OCI-LY1 (cell line): ENCODE data around the gene PTPRN2.

ENCODE experiments used
- H2AFZ ChIP-seq: fragments of 200-600 bp; sonication (generic), shearing (Covaris generic); 2 replicates; pipeline ENCODE4 v1.6.0; 2014; ENCODE audit warnings: antibody characterized with exemption, mild to moderate bottlenecking, low read length
- H3F3A ChIP-seq: fragments of 200-600 bp; sonication (generic), shearing (Covaris generic); 2 replicates; pipeline ENCODE4 v1.6.0; 2014; ENCODE audit warnings: mild to moderate bottlenecking, antibody characterized with exemption, low read length, moderate library complexity; ENCODE audit not compliant: insufficient read depth
- H3K27ac ChIP-seq: fragments of 200-600 bp; sonication (generic); 2 replicates; pipeline ENCODE4 v1.5.1; 2014; ENCODE audit warnings: low read length, mixed run types, mild to moderate bottlenecking, low read depth; ENCODE audit not compliant: poor library complexity, severe bottlenecking
- H3K27me3 ChIP-seq: fragments of 200-600 bp; sonication (generic); 2 replicates; pipeline ENCODE4 v1.6.0; 2014; ENCODE audit warnings: antibody characterized with exemption, mild to moderate bottlenecking, low read length, moderate library complexity; ENCODE audit not compliant: insufficient read depth
- H3K36me3 ChIP-seq: fragments of 200-600 bp; sonication (generic); 2 replicates; pipeline ENCODE4 v1.6.1; 2014; ENCODE audit warnings: mild to moderate bottlenecking, antibody characterized with exemption, low read length, moderate library complexity, mixed read lengths; ENCODE audit not compliant: insufficient read depth
- H3K4me1 ChIP-seq: fragments of 200-600 bp; sonication (generic); 2 replicates; pipeline ENCODE4 v1.5.1; 2014; ENCODE audit warnings: mild to moderate bottlenecking, low read length, moderate library complexity; ENCODE audit not compliant: insufficient read depth, severe bottlenecking
- H3K4me2 ChIP-seq: fragments of 200-600 bp; sonication (generic), shearing (Covaris generic); 2 replicates; pipeline ENCODE4 v1.6.1; 2014; ENCODE audit warnings: low read length
- H3K4me3 ChIP-seq: fragments of 200-600 bp; sonication (generic); 2 replicates; pipeline ENCODE4 v1.5.1; 2014; ENCODE audit warnings: low read length, low read depth, mild to moderate bottlenecking, mixed read lengths; ENCODE audit not compliant: poor library complexity, severe bottlenecking
- H3K79me2 ChIP-seq: fragments of 200-600 bp; shearing (Covaris generic); 2 replicates; pipeline ENCODE4 v1.6.1; 2016; ENCODE audit warnings: mixed run types, low read length, mixed read lengths; ENCODE audit not compliant: insufficient read depth
- H3K9ac ChIP-seq: fragments of 200-600 bp; sonication (generic), shearing (Covaris generic); 2 replicates; pipeline ENCODE4 v1.6.1; 2014; ENCODE audit warnings: mild to moderate bottlenecking, low read length, mixed read lengths
- H3K9me2 ChIP-seq: fragments of 200-600 bp; sonication (generic), shearing (Covaris generic); 2 replicates; pipeline ENCODE4 v1.6.1; 2014; ENCODE audit warnings: low read depth, mild to moderate bottlenecking, low read length, mixed read lengths
- H3K9me3 ChIP-seq: fragments of 200-600 bp; shearing (Covaris generic); 2 replicates; pipeline ENCODE4 v1.6.1; 2014; ENCODE audit warnings: low read length, mixed read lengths
- H4K20me1 ChIP-seq: fragments of 200-600 bp; sonication (generic), shearing (Covaris generic); 2 replicates; pipeline ENCODE4 v1.6.0; 2016; ENCODE audit warnings: mild to moderate bottlenecking, low read length; ENCODE audit not compliant: insufficient read depth
- EZH2 ChIP-seq: fragments of 200-600 bp; sonication (generic), shearing (Covaris generic); IDR thresholded peaks from 2 replicates; pipeline ENCODE4 v1.8.0; 2017; ENCODE audit warnings: borderline replicate concordance, mixed run types, mild to moderate bottlenecking, antibody characterized with exemption, low read length, moderate library complexity, mixed read lengths
- TF ChIP-seq, protein P1 (sequence below): fragments of 200-600 bp; sonication (generic), shearing (Covaris generic); IDR thresholded peaks from 2 replicates; pipeline ENCODE4 v1.5.1; 2017; ENCODE audit warnings: mild to moderate bottlenecking, antibody characterized with exemption, low read length, moderate library complexity, mixed read lengths

Gene PTPRN2

DNA sequence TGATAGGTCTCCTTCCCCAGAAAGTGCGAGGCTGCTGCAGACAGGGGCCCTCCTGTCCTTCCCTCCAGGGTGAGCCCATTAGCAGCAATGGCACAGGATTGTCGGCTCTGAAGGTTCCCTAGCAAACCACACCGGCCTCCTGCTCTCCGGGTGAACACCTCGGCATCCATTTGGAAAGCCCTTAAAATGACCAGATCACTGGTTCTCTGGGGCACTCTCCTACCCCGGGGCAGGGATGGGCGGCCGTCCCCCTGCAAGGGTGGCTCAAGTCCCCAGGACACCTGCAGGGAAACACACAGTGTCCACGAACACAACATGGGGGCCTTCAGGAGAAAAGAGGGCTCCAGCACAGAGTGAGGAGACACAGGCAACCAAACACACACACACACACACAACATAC lies 459.1 kb downstream of the PTPRN2 start:
- Histone ChIP-seq H3K9me2 (no peaks in the 10 kb centered on the region), H3F3A (no peaks in the 10 kb centered on the region), H3K4me1 (no peaks in the 10 kb centered on the region), H3K4me2 (no peak overlapping the region), H3K9ac (no peak overlapping the region), H3K27ac (no peak overlapping the region), H2AFZ (no peak overlapping the region), H3K27me3 (no peaks in the 10 kb centered on the region), H3K9me3 (no peaks in the 10 kb centered on the region; the same call in 1 of the 2 replicates), H3K36me3 (no peaks in the 10 kb centered on the region), H4K20me1 (no peaks in the 10 kb centered on the region), H3K4me3 (no peak overlapping the region), H3K79me2 (no peaks in the 10 kb centered on the region)
- no peak for TF ChIP-seq EZH2
- TF ChIP-seq, protein P1, sequence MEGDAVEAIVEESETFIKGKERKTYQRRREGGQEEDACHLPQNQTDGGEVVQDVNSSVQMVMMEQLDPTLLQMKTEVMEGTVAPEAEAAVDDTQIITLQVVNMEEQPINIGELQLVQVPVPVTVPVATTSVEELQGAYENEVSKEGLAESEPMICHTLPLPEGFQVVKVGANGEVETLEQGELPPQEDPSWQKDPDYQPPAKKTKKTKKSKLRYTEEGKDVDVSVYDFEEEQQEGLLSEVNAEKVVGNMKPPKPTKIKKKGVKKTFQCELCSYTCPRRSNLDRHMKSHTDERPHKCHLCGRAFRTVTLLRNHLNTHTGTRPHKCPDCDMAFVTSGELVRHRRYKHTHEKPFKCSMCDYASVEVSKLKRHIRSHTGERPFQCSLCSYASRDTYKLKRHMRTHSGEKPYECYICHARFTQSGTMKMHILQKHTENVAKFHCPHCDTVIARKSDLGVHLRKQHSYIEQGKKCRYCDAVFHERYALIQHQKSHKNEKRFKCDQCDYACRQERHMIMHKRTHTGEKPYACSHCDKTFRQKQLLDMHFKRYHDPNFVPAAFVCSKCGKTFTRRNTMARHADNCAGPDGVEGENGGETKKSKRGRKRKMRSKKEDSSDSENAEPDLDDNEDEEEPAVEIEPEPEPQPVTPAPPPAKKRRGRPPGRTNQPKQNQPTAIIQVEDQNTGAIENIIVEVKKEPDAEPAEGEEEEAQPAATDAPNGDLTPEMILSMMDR: no peak

- H4K20me1 ChIP-seq: no peaks in the 10 kb centered on the region
- no peaks in the 10 kb centered on the region for H3K9me2 ChIP-seq
- TF ChIP-seq EZH2: no peak
- TF ChIP-seq, protein P1: no peak
- no peak overlapping the region for H3K9ac ChIP-seq
- no peaks in the 10 kb centered on the region for H3K79me2 ChIP-seq
- H3K4me1 ChIP-seq: no peaks in the 10 kb centered on the region
- H2AFZ ChIP-seq: no peak overlapping the region
- H3K27me3 ChIP-seq: no peaks in the 10 kb centered on the region
- no peaks in the 10 kb centered on the region for H3K36me3 ChIP-seq
- no peaks in the 10 kb centered on the region; the same call in 1 of the 2 replicates for H3K9me3 ChIP-seq
- no peak overlapping the region for H3K4me3 ChIP-seq
- no peak overlapping the region for H3K27ac ChIP-seq
- no peaks in the 10 kb centered on the region for H3F3A ChIP-seq
- no peak overlapping the region for H3K4me2 ChIP-seq
Observed at GRCh38 chr7:158127241-158127640, 460.4 kb downstream of the PTPRN2 start.

DNA sequence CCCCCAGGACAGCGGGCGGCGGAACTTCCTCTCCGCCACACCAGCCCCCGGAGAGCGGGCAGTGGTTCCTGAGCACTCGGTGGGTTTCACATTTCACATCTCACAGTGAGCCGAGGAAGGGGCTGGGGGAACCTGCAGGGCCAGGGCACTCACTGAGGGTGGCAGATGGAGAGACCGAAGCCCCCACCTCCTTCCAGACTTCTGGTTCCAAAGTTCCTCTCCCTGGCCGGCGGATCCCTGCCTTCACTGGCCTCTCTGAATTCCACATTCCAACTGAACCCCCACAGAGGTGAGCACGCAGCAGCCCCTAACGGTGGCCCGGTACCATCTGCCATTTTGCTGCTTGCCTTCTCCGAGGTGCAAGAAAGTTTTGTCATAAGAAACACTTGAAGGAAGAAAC lies 461.0 kb downstream of the PTPRN2 start:
- no peaks in the 10 kb centered on the region; the same call in 1 of the 2 replicates for H3K9me3 ChIP-seq
- no peaks in the 10 kb centered on the region for H3K9me2 ChIP-seq
- no peaks in the 10 kb centered on the region for H3K4me1 ChIP-seq
- no peaks in the 10 kb centered on the region for H3F3A ChIP-seq
- no peaks in the 10 kb centered on the region for H3K79me2 ChIP-seq
- no peak overlapping the region for H3K4me2 ChIP-seq
- TF ChIP-seq EZH2: no peak
- TF ChIP-seq, protein P1: no peak
- no peak overlapping the region for H3K27ac ChIP-seq
- no peak overlapping the region for H3K4me3 ChIP-seq
- no peaks in the 10 kb centered on the region for H3K36me3 ChIP-seq
- no peaks in the 10 kb centered on the region for H4K20me1 ChIP-seq
- H3K27me3 ChIP-seq: no peaks in the 10 kb centered on the region
- H2AFZ ChIP-seq: no peak overlapping the region
- H3K9ac ChIP-seq: no peak overlapping the region
